GM12878 (cell line): ENCODE data around the gene PLGRKT. TPM values are rescaled to one million over a fixed set of nuclear protein-coding genes. Genes with fewer than 3 reads are reported as not detected.

ENCODE experiments used
- BHLHE40 ChIP-seq, 2 experiments: fragments of 450-650 bp in 1 of 2; IDR thresholded peaks; 2 replicates each; pipeline ENCODE4 v1.6.1; 2011 to 2017; ENCODE audit warnings: low read depth in 2 of 2, borderline replicate concordance in 1 of 2, improper control_type of control experiment in 1 of 2, low read length in 1 of 2, mild to moderate bottlenecking in 1 of 2
- CHD2 ChIP-seq: IDR thresholded peaks from 2 replicates; pipeline ENCODE4 v1.6.1; 2011; ENCODE audit warnings: low read depth, low read length, improper control_type of control experiment, borderline replicate concordance
- EGR1 ChIP-seq, 2 experiments: IDR thresholded peaks; 1 replicate in 1 of 2; 2 replicates in 1 of 2; pipeline ENCODE4 v1.6.1; 2011 to 2012; ENCODE audit warnings: low read depth in 2 of 2, low read length in 2 of 2, borderline replicate concordance in 1 of 2, mild to moderate bottlenecking in 1 of 2, moderate library complexity in 1 of 2
- ETV6 ChIP-seq, 2 experiments: fragments of 450-650 bp in 1 of 2; IDR thresholded peaks in 1 of 2; conservative IDR thresholded peaks in 1 of 2; 2 replicates each; pipeline ENCODE4 v1.6.1; 2014; ENCODE audit warnings: antibody characterized with exemption in 1 of 2, borderline replicate concordance in 1 of 2, low read depth in 1 of 2, mild to moderate bottlenecking in 1 of 2, moderate library complexity in 1 of 2
- HDAC6 ChIP-seq: fragments of 200-600 bp; sonication (generic); IDR thresholded peaks from one replicate; pipeline ENCODE4 v1.8.0; 2017; ENCODE audit warnings: antibody characterized with exemption; ENCODE audit not compliant: unreplicated experiment
- IKZF1 ChIP-seq: fragments of 450-650 bp; conservative IDR thresholded peaks from 2 replicates; pipeline ENCODE4 v1.6.1; 2017; ENCODE audit warnings: antibody characterized with exemption, mild to moderate bottlenecking
- IRF5 ChIP-seq: fragments of 450-650 bp; IDR thresholded peaks from 2 replicates; pipeline ENCODE4 v1.6.1; 2017; ENCODE audit warnings: borderline replicate concordance
- NBN ChIP-seq: fragments of 450-650 bp; IDR thresholded peaks from 2 replicates; pipeline ENCODE4 v1.6.1; 2016
- NFIC ChIP-seq: IDR thresholded peaks from 2 replicates; pipeline ENCODE4 v1.6.1; 2012; ENCODE audit warnings: low read depth, mild to moderate bottlenecking, inconsistent platforms, low read length, moderate library complexity
- NKRF ChIP-seq: fragments of 450-650 bp; conservative IDR thresholded peaks from 2 replicates; pipeline ENCODE4 v1.6.1; 2017; ENCODE audit warnings: mild to moderate bottlenecking, moderate library complexity
- POLR2AphosphoS2 ChIP-seq: IDR thresholded peaks from 2 replicates; pipeline ENCODE4 v1.6.1; 2011; ENCODE audit warnings: low read depth, mild to moderate bottlenecking, low read length, improper control_type of control experiment, moderate library complexity
- POLR2AphosphoS5 ChIP-seq: IDR thresholded peaks from 2 replicates; pipeline ENCODE4 v1.6.1; 2011; ENCODE audit warnings: mild to moderate bottlenecking, low read length, inconsistent platforms
- RAD21 ChIP-seq: IDR thresholded peaks from 2 replicates; pipeline ENCODE4 v1.6.1; 2011; ENCODE audit warnings: mild to moderate bottlenecking, low read depth, low read length, moderate library complexity; ENCODE audit not compliant: insufficient read depth
- RB1 ChIP-seq: fragments of 450-650 bp; formaldehyde crosslinking; IDR thresholded peaks from 2 replicates; pipeline ENCODE4 v1.6.1; 2017; ENCODE audit warnings: mild to moderate bottlenecking, borderline replicate concordance
- RELA ChIP-seq: fragments of 450-650 bp; IDR thresholded peaks from 2 replicates; pipeline ENCODE4 v1.8.0; 2014; ENCODE audit warnings: borderline replicate concordance; ENCODE audit not compliant: partially characterized antibody
- SIN3A ChIP-seq: IDR thresholded peaks from 2 replicates; pipeline ENCODE4 v1.6.1; 2012; ENCODE audit warnings: low read depth, low read length, improper control_type of control experiment
- SMARCA5 ChIP-seq: fragments of 450-650 bp; IDR thresholded peaks from 2 replicates; pipeline ENCODE4 v1.6.1; 2017; ENCODE audit warnings: mild to moderate bottlenecking
- SMC3 ChIP-seq: IDR thresholded peaks from 2 replicates; pipeline ENCODE4 v1.6.1; 2011; ENCODE audit warnings: low read length, improper control_type of control experiment, borderline replicate concordance
- STAT3 ChIP-seq: IDR thresholded peaks from 2 replicates; pipeline ENCODE4 v1.6.1; 2011; ENCODE audit warnings: low read depth, low read length, improper control_type of control experiment
- TBL1XR1 ChIP-seq: IDR thresholded peaks from 2 replicates; pipeline ENCODE4 v1.6.1; 2012; ENCODE audit warnings: low read depth, low read length, improper control_type of control experiment
- TCF12 ChIP-seq: IDR thresholded peaks from 2 replicates; pipeline ENCODE4 v1.6.1; 2011; ENCODE audit warnings: low read depth, mild to moderate bottlenecking, low read length
- ZSCAN29 ChIP-seq: fragments of 450-650 bp; IDR thresholded peaks from 2 replicates; pipeline ENCODE4 v1.6.1; 2017; ENCODE audit warnings: mild to moderate bottlenecking, moderate library complexity
- ZZZ3 ChIP-seq: IDR thresholded peaks from 2 replicates; pipeline ENCODE4 v1.6.1; 2011; ENCODE audit warnings: low read depth; ENCODE audit not compliant: control insufficient read depth, insufficient read length
- polyA plus RNA-seq, 11 experiments: library from polyadenylated mRNA; depleted of rRNA in 4 of 11; unstranded in 6 of 11; stranded (reverse) in 5 of 11; fragments of >200 nt; fragmentation: Nextera tagmentation in 4 of 11; fragmentation: Illumina TruSeq in 1 of 11; extraction: Ambion mirVana in 4 of 11; extraction: Trizol in 1 of 11; gene quantifications; 1 replicate in 1 of 11; 2 replicates in 10 of 11; pipeline versions ENCODE4 v1.2.1 to v1.2.3, GENCODE V29; 2011 to 2016; ENCODE audit warnings: inconsistent platforms in 2 of 11, missing spikeins in 2 of 11, low read depth in 1 of 11
- total RNA-seq, 4 experiments: library from RNA; depleted of rRNA in 3 of 4; stranded (reverse); fragments of >200 nt in 3 of 4; fragmentation: Illumina TruSeq in 1 of 4; extraction: Trizol in 1 of 4; gene quantifications; 2 replicates each; pipeline versions ENCODE4 v1.2.1 to v1.2.3, GENCODE V29; 2013 to 2021
- TF ChIP-seq, protein P1 (sequence below): fragments of 450-650 bp; IDR thresholded peaks from 2 replicates; pipeline ENCODE4 v1.6.1; 2017; ENCODE audit warnings: low read depth, mild to moderate bottlenecking, moderate library complexity
- TF ChIP-seq, protein P2 (sequence below): fragments of 450-650 bp; IDR thresholded peaks from 2 replicates; pipeline ENCODE4 v1.6.1; 2014; ENCODE audit warnings: mild to moderate bottlenecking

Gene PLGRKT
- total and polyA plus RNA-seq, 10 of the 15 experiments (the other 5 are each of a cell fraction or from before 2014, with no cell fraction given) = 25.2 to 72.3 (median 38.4) TPM

- no peak for TF ChIP-seq CHD2
- no peak for TF ChIP-seq TBL1XR1
- no peak for TF ChIP-seq ETV6 (conservative IDR thresholded peaks at IDR 0.05 in 1 of 2, IDR thresholded peaks at IDR 0.05 in 1 of 2; ENCODE audit: borderline replicate concordance in 1 of 2, low read depth in 1 of 2)
- TF ChIP-seq BHLHE40 (IDR thresholded peaks at IDR 0.05; ENCODE audit: borderline replicate concordance in 1 of 2, low read depth in 2 of 2, low read length in 1 of 2) = peak; percentile 58 to 80
- no peak for TF ChIP-seq TCF12
- TF ChIP-seq RELA = no peak
- no peak for TF ChIP-seq SMC3
- TF ChIP-seq NBN = no peak
- peak; percentile 68; the same call in 1 of the 2 replicates for TF ChIP-seq NFIC
- TF ChIP-seq STAT3 = no peak
- no peak for TF ChIP-seq NKRF
- TF ChIP-seq EGR1 (IDR thresholded peaks at IDR 0.05; ENCODE audit: borderline replicate concordance in 1 of 2, low read depth in 2 of 2, low read length in 2 of 2) = no peak
- no peak for TF ChIP-seq POLR2AphosphoS5
- no peak for TF ChIP-seq ZZZ3
- TF ChIP-seq IKZF1 = peak; percentile 35; the same call in 1 of the 2 replicates
- TF ChIP-seq SMARCA5 = no peak
- no peak for TF ChIP-seq ZSCAN29
- TF ChIP-seq, protein P1, sequence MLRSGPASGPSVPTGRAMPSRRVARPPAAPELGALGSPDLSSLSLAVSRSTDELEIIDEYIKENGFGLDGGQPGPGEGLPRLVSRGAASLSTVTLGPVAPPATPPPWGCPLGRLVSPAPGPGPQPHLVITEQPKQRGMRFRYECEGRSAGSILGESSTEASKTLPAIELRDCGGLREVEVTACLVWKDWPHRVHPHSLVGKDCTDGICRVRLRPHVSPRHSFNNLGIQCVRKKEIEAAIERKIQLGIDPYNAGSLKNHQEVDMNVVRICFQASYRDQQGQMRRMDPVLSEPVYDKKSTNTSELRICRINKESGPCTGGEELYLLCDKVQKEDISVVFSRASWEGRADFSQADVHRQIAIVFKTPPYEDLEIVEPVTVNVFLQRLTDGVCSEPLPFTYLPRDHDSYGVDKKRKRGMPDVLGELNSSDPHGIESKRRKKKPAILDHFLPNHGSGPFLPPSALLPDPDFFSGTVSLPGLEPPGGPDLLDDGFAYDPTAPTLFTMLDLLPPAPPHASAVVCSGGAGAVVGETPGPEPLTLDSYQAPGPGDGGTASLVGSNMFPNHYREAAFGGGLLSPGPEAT = 0 out of 2 replicates have a peak, but pooled peaks have one; percentile 65
- TF ChIP-seq IRF5 = no peak
- TF ChIP-seq, protein P2, sequence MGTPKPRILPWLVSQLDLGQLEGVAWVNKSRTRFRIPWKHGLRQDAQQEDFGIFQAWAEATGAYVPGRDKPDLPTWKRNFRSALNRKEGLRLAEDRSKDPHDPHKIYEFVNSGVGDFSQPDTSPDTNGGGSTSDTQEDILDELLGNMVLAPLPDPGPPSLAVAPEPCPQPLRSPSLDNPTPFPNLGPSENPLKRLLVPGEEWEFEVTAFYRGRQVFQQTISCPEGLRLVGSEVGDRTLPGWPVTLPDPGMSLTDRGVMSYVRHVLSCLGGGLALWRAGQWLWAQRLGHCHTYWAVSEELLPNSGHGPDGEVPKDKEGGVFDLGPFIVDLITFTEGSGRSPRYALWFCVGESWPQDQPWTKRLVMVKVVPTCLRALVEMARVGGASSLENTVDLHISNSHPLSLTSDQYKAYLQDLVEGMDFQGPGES = no peak
- no peak for TF ChIP-seq RB1
- TF ChIP-seq RAD21 = no peak
- no peak for TF ChIP-seq POLR2AphosphoS2
- no peak for TF ChIP-seq HDAC6
- TF ChIP-seq SIN3A = no peak
Measured at GRCh38 chr9:5364294-5365024, 73.3 kb downstream of the PLGRKT start (continued).
